GM12892 (cell line): ENCODE data around the gene ARHGEF25.

ENCODE experiments used
- POLR2A ChIP-seq: IDR thresholded peaks from 2 replicates; pipeline ENCODE4 v1.6.1; 2011; ENCODE audit warnings: low read depth, low read length, control low read depth
- POLR2AphosphoS5 ChIP-seq: IDR thresholded peaks from 2 replicates; pipeline ENCODE4 v1.6.1; 2011; ENCODE audit warnings: low read depth, low read length, control low read depth
- TAF1 ChIP-seq: IDR thresholded peaks from 2 replicates; pipeline ENCODE4 v1.6.1; 2011; ENCODE audit warnings: low read depth, mild to moderate bottlenecking, control low read depth, low read length, borderline replicate concordance

GRCh38 chr12:57627501-57628279 lies 16.5 kb downstream of the ARHGEF25 start:
- no peak for TF ChIP-seq POLR2A
- TF ChIP-seq TAF1: no peak
- TF ChIP-seq POLR2AphosphoS5: no peak
